Epithelial cell of proximal tubule (primary cell): ENCODE results near the gene SLC1A7. TPM values are rescaled to one million over a fixed set of nuclear protein-coding genes. Genes with fewer than 3 reads are reported as not detected.

Experiments used
- DNase-seq: peaks from one replicate; pipeline ENCODE4 v3.0.0-alpha.2; 2011; ENCODE audit warnings: low read depth
- H3K4me3 ChIP-seq: 2 replicates; pipeline ENCODE4 v1.5.1; 2011; ENCODE audit warnings: low read depth, mild to moderate bottlenecking, low read length
- total RNA-seq: library from RNA; depleted of rRNA; stranded (reverse); fragments of >200 nt; gene quantifications from 2 replicates; pipeline ENCODE4 v1.2.3, GENCODE V29; 2015
- TF ChIP-seq, protein P1 (sequence below): conservative IDR thresholded peaks from 2 replicates; pipeline ENCODE4 v1.5.1; 2012; ENCODE audit warnings: low read depth, mild to moderate bottlenecking, low read length

The SLC1A7 gene
- total RNA-seq, 1 donor from 2014 or later, result not detected

DNA sequence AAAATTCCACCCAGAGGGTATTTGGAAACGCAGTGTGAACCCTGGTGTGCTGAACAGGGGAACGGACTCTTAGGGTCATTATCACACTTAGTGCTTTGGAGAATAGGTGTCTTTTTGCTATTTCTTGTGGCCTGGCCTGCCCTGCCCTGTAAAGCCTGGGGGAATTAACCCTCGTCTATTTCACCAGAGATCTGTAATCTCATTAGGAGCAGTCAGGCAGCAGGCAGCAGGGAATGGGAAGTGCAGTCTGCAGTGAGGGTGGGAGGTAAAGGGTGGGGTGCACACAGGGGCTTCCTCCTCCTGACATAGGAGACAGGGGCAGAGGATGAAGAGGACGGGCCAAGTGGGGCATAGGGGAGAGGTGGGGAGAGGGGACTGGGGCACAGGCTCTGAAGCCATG, 1.1 kb upstream of the SLC1A7 start:
- no peak for DNase-seq
- TF ChIP-seq, protein P1, sequence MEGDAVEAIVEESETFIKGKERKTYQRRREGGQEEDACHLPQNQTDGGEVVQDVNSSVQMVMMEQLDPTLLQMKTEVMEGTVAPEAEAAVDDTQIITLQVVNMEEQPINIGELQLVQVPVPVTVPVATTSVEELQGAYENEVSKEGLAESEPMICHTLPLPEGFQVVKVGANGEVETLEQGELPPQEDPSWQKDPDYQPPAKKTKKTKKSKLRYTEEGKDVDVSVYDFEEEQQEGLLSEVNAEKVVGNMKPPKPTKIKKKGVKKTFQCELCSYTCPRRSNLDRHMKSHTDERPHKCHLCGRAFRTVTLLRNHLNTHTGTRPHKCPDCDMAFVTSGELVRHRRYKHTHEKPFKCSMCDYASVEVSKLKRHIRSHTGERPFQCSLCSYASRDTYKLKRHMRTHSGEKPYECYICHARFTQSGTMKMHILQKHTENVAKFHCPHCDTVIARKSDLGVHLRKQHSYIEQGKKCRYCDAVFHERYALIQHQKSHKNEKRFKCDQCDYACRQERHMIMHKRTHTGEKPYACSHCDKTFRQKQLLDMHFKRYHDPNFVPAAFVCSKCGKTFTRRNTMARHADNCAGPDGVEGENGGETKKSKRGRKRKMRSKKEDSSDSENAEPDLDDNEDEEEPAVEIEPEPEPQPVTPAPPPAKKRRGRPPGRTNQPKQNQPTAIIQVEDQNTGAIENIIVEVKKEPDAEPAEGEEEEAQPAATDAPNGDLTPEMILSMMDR, result no peak
- no peak overlapping the region for H3K4me3 ChIP-seq

DNA sequence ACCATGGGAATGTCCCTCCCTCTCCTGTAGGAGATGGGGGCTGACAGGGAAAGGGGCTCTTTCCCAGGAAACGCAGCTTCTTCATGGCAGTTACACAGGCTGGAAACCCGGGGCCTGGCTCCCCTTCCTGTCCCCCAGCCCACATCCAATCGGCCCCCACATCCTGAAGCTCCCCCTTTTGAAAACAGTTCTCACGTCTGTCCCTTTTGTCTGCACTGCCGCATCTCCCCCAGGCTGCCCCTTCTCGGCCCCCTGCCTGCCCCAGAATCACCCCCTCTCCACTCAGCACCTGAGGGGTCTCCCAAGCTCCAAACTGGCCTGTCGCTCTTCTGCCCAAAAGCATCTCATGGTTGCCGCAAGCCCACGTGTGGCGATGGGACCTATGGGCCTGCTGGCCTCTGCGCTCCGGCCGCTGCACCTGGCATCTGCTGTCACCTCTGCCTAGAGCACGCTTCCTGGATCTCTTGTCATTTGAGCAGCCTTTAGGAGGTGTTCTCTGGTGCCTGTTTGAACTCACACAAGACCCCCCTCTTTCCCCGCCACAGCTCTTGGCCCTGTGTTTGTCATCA, 867 bp downstream of the SLC1A7 start:
- no peak for DNase-seq
- H3K4me3 ChIP-seq, result no peak overlapping the region
- TF ChIP-seq, protein P1, result no peak

DNA sequence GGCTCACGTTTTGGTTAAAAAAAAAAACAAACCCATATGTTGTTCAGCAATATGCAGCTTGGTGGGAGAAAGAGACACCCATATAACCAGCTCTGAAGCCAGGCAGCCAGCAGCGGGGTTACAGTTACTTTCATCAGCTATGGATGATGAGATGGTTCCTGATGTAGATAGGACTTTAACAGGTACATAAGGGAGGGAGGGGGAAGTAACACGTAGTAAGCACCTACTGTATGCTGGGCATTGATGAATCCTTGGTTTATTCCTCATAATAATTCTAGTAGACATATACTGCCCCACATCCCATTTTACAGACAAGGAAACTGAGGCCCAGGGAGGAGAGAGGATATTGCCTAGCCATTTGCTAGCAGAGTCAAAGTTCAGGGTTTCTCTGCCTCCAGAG, 2.0 kb downstream of the SLC1A7 start:
- DNase-seq, result no peak
- H3K4me3 ChIP-seq, result no peak overlapping the region
- TF ChIP-seq, protein P1, result no peak

DNA sequence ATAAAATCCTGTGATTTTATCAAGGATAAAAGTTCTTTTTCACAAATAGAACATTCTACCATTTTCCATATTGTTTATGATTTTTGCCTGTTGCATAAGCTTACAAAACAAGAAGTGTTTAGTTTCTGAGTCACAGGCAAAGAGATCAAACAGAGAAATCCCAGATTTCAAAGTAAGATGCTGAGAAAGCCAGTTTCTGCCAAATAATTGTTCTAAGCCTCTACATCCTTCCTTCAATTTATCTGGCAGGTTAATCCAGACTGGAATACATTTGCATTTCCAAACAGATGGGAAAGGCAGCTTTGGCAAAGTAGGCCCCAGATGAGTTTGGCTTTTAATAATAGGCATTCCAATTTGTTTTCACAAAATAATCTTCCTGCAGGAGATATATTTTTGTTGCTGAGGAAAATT, 2.5 kb downstream of the SLC1A7 start:
- no peak for DNase-seq
- H3K4me3 ChIP-seq, result no peak overlapping the region
- TF ChIP-seq, protein P1, result no peak

DNA sequence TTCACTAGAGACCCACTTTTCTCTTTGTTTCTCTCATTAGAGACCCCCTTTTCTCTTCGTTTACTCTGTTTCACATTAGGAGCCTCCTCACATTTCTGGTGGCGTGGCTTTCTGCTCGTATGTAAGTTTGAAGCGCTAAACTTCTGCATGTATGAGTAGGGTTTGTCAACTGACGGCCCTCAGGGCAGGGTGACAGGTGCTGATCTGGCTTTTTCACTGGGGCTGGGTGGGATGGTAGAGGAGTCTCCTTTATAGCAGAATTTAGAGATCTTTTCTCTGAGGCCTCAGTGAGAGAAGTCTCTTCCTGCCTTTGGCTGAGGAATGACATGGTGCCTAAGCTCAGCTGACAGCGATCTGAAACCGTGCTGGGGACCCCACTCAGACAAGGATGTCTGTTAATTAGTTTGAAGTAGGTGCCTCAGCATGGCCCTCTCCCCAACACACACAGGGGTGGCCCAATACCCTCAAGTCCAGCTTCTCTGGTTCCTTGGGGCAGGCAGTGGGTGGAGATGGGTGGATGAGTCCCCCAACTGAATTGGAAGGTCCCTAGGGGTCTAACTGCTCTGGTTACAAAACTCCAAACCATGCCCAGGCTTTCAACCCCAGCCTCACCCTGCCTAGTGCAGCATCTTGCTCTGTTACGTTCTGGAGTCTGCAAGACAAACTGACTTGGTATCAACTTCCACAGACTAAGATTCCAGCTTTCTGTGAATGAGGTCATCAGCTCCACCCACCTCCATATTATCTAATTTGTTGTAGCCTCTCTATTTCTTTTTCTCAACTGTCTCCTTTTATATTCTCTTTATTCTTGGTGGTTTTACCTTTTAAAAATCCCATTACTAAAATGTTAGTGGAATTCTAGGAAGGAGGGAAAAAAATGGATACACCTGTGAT, 3.2 kb downstream of the SLC1A7 start:
- H3K4me3 ChIP-seq, result no peak overlapping the region
- TF ChIP-seq, protein P1, result no peak
- no peak for DNase-seq

DNA sequence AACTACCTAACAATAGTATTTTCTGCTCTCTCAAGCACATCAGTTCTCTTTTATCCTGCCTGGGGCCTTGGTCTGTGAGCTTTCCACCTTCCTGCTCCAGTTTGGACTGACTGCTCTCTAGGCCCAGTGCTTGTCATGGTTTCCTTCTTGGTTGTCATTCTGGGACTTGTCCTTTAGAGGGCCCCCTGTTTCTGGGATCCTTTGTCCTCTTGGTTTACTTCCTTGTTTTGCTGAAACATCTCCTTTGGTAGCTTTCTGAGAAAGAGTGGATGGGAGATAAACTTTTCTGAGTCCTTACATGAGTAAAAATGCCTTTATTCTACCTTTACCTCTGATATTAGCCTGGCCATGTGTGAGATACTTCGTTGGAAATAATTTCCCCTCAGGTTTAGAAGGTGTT, 4.7 kb downstream of the SLC1A7 start:
- DNase-seq, result no peak
- TF ChIP-seq, protein P1, result peak; percentile 25
- H3K4me3 ChIP-seq, result no peak overlapping the region
